ENCODE data around the gene METRNL.
"Not testable (repeated sequence)": the region's sequence is repeated elsewhere in the genome, so short reads cannot be mapped to it uniquely, and the experiment has no call there.

DNA sequence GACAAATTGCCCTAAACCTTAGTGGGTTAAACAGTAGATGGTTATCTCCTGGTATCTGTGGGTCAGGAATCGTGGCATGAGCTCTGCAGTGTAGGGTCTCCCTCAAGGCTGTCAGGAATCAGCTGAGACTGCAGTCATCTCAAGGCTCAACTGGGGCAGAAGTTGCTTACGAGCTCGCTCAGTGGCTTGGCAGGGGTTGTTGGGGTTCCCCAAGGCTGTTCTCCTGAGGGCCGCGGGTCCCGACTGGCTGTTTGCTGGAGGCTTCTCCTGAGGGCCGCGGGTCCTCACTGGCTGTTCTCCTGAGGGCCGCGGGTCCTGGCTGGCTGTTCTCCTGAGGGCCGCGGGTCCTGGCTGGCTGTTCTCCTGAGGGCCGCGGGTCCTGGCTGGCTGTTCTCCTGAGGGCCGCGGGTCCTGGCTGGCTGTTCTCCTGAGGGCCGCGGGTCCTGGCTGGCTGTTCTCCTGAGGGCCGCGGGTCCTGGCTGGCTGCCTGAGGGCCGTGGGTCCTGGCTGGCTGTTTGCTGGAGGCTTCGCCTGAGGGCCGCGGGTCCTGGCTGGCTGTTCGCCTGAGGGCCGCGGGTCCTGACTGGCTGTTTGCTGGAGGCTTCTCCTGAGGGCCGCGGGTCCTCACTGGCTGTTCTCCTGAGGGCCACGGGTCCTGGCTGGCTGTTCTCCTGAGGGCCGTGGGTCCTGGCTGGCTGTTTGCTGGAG is 60.3 kb downstream of the METRNL start:
- not testable (repeated sequence) for TF ChIP-seq CTCF (IDR thresholded peaks at IDR 0.05; ENCODE audit: low read length); EZH2 (IDR thresholded peaks at IDR 0.05; ENCODE audit: borderline replicate concordance, low read length)

Data from OCI-LY1 (cell line).